EH (cell line): ENCODE data around the gene HOXB6.

Source experiments
- DNase-seq: peaks from one replicate; pipeline ENCODE4 v3.0.0-alpha.2; 2015; ENCODE audit warnings: low read depth

HOXB6 gene

DNA sequence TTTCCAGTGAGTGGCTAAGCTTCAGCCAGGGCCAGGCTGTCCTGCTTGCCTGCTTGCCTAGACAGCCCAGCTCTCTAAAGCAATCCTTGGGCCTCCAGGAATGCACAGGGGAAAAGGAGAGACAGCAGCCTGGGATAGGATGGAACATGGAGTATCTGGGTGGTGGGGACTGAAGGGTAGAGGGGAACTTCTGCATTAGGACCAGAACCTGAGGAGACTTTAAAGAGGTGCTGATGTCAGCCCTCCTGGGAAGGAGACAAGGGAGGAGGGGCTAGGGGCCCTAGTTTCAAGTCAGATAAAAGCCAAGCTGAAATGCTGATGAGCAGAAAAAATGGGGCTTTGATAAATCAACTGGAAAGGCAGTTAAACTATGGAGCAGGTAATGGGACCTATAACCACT is 4.2 kb upstream of the HOXB6 start:
- no peak for DNase-seq

DNA sequence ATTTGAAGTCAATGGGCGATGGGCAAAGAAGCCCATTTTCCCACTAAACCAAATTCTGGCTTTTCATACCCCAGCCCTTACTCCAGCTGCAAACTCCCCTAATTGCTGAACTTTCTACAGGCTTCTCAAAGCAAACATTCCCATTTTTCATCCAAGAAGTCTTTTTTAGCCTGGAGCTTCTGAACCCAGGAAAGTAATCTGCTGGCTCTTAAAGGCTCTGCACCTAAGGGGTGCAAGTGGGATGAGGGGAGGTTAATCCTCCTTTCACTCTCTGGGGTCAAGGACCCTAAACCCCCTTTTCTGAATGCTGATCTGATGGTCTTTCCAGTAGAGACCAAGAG is 3.7 kb upstream of the HOXB6 start:
- no peak for DNase-seq

DNA sequence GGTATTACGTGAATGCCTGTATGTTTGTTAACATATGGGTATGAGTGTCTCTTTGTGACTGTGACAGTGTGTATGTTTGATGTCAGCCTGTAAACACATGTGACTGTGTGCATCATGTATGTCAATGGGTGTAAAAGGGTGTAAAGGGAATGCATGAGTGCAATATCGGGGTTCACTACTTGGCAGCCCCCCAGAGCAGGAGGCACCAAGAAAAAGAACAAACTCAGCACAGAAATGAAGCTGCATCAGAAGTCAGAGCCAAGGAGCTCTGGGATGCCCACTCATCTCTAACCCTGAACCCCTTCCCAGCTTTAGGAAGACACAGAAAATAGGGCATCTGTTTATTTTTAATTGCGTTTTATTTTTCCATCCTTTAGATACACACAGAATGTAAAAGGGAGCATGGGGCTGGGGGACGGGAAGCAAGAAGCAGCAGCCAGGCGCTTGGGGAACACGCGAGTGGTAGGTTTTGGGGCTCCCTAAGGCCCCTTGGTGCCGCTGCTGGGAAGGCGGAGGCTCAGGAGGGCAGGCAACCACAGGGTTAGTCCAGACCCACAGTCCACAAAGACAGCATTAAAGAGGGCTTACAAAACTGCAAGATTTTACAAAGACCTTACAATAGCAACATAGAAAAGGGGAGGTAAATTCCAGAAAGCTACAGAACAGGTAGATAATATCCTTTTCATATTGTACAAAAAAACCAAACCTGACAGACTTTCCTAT is 2.3 kb upstream of the HOXB6 start:
- no peak for DNase-seq

DNA sequence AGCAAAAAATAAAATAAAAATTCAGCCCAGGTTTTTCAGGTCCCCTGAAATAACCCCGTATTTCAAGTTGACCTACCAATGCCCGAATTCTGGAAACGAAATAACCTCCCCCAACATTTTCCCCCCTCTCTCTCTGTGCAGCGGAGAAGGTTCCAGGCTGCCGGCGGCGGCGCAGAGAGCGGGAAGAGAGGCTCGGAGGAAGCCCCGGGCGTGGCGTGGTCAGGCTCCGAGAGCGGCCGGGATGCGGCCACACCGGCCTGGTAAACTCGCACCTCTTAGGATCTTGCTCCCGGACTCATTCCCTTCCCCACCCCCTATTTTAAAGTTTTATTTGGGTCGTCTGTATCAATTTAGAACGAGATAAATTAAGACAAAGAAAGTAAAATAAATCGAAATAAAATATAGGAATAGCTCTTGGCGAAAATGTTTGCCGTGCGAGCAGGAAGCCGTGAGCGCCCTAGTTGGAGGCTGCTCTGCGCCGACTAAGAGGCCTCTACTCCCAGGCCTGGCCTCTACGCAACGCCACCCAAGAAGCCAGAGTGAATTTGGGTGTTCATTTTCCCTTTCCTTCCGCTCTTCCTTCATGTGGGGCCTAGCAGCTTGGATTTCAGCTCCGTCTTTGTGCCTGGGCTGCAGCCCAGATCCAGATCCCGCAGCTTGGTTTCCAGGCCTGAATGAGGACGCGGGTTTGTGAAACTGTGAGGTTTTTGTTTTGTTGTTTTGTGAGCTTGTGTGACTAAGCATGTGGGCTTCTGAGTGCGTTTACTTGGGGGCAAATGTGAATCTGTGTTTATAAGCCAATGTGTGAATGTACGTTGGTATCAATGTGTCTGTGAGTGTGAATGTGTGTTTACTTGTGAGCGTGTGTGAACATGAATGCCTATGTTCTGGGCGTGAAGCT is 1.5 kb upstream of the HOXB6 start:
- DNase-seq = no peak

DNA sequence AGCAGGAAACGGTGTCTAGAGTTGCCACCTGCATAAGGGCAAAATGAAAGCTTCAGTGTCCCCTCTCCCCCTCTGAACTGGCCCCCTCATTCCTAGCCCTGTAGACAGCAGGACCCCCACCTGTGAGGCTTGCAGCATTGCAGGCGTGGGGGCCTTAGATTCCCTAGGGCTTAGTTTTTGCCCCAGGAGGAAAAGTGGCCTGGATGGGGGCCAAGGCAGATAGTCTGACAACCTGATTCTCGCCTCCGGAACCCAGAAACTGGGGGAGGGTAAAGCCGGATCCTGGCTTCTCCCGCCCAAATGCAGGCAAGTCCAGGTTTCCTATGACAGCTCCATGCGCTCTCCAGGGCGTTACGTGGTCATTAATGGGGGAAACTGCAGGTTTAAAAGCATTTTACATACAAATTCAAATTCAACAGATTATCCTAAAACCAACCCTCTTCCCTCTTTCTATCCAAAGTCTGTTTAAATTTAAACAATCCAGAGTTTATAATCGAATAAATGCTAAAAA is 678 bp upstream of the HOXB6 start:
- no peak for DNase-seq

DNA sequence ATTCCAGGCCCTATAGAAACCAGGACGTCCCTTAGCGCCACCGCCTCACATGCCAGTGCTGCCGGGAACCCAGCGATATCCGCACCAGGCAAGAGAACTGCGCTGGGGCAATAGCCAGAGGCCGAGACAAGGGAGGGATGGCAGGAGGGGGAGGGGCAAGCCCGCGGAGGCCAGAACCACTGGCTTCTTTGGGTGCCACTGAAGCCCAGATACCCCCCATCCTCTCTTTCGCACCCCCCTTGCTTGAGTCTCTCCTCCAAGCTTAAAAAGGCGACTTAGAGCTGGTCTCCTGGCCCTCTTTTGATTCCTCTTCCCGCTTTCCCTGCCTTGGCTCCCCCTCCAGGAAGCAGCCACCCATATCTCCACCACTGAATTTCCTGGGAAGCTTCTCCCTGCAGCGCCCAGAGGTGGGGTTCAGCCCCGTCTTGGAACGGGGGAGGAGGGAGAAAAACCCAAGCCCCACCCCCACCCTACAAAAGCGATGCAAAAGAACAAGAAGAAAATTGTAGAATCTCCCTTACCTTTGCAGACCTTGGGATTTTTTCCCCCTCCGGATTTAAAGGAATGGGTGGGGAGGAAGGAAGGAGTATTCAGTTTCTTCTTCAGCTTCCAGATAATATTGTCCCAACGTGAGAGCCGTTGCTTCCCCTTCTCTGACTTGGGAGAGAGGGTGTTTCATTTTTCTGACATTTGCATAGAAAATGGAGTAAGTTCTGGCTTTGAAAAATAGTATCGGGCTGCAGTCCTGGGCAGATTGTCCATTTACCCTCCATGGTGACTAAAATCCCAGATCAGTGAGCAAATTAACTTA is 622 bp downstream of the HOXB6 start:
- no peak for DNase-seq

DNA sequence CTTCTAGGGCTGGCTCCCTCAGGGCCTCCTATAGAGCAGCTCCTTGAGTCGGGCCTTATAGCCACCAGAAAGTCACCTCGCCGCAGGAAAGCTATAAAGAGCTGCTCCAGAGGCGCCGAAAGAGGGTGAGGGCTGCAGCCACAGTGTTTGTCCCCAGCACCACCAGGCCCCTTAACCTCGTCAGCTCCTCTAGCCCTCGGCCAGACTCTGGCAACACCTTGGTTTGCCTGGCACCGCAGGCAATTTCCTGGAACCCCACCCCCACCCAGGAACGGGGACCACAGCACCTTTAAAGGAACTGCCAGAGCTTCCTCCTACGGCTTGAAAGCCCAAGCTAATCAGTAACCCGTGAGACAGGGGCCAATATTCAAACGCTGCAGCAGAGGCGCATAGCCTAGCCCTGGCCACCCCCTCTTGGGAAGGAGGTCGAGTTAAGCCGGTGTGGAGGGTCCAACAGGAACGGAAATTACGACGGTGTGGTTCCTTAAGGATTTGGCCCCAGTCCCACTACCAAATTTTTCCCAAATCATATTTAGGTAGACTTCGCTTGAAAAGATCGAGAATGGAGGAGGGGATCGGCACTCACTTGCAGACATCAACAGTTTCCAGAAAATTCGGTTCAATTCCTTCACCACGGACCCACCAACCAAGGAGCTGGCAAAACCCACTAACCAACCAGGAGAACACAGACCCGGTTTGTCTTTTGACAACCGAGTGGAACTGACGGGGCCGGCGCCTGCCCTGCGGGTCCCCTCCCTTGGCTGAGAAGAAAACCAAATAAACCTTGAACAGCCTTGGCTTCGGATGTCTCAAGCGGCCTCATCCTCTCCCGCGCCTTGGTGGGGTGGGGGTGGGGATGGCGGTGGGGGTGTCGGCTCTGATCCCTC is 3.0 kb downstream of the HOXB6 start:
- no peak for DNase-seq

DNA sequence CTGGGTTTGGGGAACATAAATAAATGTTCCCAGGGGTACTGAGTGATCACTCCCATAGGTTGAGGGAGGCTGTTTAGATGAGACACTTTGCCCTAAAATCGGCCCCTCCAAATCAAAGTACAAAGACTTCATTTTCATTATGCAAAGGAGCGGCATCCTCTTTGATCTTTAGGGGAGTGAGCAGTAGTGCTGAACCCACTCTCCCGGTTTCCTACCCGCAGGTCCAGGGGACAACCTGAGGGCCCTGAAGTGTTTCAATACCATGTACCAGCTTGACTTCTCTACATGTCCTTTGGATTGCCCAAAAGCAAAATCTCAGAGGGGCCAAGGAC is 3.6 kb downstream of the HOXB6 start:
- no peak for DNase-seq

DNA sequence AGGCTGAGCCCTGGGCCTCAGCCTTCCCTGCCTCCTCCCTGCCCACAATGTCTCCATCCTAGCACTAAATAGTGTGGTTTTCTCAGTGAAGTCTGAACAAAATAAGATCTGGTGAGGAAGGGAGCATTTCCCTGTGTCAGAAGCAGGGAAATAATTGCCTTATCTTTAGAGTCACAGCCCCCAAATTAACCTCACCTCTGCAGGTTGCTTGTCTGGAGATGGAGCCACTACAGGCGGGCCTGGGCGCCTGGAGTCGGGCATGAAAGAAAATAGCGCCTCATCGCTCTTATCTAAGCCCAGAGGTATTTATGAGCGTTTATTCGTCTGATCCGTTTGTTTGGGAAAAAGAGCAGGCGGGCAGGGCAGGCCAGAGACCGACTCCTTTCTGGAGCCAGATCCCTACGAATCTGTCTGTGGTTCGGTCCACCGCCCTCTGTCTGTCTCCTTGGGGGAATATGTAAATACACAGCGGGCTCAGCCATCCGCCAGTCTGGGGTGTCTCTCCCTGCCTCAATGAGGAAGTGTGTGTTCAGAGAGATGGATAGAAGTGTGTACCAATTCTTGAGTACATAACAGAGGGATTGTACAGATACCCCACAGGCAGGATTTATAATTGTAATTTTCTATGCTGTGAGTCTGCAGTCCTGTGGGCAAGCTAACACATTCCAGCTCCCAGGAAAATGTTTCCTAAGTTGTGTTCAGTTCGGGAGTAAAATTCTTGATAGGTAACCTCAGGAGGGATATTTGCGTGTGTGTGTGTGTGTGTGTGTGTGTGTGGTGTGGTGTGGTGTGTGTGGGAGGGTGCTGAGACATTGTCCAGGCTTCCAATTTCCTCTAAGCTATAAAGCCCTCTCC is 4.3 kb downstream of the HOXB6 start:
- no peak for DNase-seq

DNA sequence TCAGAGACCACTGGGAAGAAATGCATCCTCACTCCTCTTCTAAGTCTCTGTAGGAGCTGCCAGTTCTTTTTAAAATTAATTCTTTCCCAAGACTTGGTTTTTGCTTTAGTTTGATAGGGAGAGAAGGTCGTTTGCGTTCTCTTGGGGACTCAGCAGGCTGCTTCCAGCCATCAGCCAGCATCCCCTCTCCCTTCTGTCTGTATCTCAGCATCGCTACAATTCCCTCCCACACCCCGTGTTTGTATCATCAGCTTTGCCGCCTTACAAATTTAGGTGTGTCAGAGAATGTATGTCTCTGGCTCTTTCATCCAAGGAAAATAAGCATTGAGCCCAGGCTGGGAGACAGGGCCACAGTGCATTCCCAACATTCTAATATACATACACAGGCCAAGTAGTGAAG is 5.4 kb downstream of the HOXB6 start:
- DNase-seq = no peak

DNA sequence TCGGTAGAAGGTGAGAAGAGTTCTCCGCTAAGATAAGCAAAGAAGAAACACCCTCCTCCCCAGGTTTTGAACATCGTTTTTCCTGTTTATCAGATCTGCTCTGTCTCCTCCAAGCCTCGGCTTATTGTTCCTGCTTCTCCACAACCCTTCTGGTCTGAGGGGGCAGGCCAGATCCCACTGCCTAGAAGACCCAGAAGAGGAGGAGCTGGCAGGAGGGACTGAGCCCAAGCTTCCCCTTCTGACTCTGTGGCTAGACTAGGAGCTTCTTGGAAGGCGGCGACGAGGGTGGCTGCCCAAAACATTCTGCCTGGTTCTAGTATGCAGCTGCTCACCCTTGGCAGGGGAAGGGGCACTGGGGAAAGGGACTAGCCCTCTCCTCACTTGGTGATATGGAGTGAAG is 6.0 kb downstream of the HOXB6 start:
- no peak for DNase-seq

DNA sequence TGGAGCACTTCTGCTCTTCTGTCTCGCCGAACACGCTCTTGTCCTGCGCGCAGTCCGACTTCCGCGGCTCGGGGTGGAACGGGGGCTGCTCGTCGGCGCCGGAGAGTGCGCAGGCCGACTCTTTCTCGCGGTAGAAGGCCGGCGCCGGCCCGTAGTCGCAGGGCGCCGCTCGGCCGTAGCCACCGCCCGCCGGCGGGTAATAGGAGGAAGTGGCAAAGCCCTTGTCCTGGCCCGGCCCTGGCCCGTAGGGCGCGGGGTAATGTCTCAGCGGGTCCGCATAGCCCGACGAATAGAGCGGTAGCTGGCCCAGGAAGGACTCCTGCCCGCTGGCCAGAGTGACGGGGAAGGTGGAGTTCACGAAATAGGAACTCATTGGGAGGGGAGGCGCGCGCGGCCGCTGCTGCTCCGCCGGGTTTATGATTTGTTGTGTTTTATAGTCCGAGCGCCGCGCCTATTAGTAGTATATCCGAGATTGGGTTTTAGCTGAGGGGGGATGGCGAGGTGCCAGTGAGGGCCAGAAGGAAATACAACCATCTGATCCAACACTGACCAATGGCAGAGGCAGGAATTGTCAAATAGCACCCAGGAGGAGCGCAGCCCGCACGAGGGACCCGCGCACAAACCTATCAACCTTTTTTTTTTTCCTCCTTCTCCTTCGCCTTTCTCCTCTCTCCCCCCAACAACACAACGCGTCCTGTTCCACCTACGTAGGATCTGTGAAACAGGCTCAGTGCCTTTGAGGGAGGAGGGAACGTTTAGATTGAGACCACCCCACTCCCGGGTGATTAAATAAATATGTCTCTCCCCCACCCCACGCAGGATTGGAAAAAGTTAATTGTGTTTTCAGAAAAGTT is 6.8 kb downstream of the HOXB6 start:
- DNase-seq = no peak

DNA sequence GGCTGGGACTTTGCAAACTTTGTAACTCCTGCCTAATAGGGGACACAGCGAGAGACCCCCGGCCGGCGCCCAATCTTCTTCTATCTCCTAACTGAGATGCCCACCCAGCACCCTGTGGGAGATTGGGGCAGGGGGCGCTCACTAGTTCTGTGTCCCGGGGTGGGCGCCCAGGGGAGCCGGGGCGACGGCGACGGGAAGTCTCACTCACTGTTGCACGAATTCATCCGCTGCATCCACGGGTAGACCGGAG is 7.3 kb downstream of the HOXB6 start:
- DNase-seq = no peak

DNA sequence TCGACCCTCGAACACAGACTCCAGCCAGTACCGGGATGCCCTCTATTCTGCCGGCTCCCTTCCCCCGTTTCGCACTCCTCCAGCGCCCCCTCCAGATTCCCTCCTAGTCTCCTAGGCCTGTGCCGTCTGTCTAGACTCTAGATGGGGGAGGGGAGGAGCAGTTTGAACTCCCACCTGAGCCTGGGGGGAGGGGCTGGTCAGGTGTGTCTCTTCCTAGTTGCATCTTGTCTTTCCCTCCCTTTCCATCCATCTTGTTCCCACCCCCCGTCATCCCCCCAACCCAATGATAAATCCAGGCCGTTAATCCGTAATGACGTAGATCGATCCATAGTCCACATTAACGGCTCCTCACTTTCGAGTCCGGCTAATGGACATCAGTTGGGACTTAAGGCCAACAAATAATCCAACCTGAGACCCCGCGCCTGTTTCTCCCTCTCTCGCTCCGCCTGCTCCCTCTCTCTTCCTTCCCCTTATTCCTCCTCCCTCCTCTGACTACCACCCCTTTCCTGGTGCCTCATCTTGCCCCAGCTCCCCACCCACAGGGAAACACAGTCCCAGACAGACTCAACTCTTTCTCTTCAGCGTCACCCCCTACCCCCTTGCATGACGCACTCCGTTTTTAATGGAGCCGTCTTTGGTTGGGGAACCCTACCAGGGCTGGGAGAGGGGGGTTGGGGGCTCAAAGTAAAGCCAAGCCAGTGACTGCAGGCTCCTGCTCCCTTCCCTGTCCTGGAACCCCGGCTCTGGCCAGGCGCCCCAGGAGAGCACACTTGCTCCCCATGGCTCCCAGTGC is 7.9 kb downstream of the HOXB6 start:
- DNase-seq = no peak

DNA sequence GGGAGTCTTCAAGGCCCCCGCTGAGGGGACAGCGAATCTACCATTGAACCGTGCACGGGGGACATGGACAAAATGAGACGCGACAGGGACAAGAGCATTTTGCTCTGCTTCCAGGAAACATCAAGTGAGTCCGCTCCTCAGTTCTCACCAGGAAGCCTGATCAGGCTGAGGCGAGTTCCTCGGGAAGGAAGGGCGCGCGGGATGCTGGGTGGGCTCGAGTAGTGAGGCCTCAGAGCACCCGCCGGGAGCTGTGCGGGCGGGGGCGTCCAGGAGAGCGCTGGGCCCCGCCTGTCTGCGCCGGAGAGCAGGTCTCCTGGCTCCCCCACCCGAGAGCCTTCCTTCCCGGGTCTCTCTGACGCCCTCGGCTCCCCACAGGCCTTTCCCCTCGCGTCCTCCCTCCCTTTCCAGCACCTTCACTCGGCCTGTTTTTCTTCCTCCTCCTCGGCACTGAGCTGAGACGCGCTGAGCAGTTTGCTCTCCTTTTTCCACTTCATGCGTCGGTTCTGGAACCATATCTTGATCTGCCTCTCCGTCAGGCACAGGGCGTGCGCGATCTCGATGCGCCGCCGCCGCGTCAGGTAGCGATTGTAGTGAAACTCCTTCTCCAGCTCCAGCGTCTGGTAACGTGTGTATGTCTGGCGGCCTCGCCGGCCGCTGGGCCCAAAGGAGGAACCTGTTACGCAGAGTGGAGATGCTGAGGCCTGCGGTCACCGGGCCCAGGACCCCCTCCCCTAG is 8.6 kb downstream of the HOXB6 start:
- DNase-seq = no peak

DNA sequence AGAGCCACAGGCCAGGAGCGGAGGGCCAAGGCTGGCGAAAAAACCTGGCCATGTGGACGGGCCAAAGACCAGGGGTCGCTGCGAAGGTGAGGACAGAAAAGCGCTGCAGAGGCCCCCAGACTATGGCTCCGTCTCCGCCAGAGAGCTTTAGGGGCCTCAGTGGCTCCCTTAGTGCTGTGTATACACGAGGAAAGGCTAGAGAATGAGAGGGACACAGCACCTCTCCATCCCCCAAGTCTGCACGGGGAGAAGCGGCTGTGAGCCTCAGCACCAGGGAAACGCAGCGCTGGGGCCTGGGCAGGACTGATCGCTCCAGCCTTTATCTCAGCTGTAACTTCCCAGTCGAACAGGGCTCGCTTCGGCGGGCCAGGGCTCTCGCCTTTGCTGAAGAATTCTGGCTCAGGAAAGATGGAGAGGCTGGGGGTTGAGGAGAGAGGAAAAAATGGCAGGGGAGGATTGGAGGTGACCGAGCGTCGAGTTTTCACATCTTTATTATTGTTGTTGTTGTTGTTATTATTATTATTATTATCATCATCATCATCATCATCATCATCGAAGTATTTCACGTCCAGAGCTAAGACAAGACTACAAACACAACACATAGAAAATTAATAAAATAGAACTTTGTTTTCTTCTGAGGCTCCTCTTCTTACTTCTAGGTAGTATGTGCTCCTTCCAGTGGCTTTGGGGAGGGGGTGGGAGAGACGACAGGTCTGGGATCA is 9.3 kb downstream of the HOXB6 start:
- DNase-seq = no peak

DNA sequence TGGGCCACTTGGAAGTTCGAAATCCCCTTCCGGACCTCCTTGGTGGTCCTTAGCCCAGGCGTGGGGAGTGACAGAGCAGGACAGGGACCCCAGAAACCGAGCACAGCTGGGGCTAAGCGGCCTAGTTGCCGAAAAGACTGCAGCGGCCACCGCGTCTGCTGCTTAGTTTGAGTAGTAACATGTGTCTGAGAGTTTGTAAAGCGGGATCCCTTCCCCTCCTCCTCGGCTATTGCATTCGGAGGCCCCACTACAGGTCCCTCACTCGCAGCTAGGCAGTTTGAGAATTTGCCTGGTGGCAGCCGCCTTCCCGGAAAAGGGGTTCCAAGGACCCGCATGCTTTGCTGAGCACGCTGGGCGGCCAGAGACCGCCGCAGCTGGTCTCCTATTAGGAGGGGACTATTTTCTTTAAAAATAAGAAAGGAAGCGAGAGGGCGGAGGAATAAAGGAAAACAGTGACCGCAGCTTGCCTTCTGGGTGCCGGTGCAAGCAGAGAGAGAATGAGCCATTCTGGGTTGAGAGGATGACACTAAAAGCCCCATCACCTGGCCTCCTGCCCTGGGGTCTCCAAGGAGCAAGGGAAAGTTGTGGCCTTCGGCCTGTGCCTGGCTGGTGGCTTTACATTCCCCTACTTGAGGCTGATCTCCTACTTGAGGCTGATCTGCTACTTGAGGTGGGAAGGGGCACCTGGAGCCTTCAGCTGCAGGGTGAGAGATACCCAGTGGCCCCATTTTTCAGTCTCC is 10.1 kb downstream of the HOXB6 start:
- no peak for DNase-seq
